ENCODE results near the gene CBFB. TPM values are rescaled to one million over a fixed set of nuclear protein-coding genes. Genes with fewer than 3 reads are reported as not detected.
"Not testable (repeated sequence)": the region's sequence is repeated elsewhere in the genome, so short reads cannot be mapped to it uniquely, and the experiment has no call there.

CBFB gene
- 156 and 159 TPM in 2 replicates for total RNA-seq

DNA sequence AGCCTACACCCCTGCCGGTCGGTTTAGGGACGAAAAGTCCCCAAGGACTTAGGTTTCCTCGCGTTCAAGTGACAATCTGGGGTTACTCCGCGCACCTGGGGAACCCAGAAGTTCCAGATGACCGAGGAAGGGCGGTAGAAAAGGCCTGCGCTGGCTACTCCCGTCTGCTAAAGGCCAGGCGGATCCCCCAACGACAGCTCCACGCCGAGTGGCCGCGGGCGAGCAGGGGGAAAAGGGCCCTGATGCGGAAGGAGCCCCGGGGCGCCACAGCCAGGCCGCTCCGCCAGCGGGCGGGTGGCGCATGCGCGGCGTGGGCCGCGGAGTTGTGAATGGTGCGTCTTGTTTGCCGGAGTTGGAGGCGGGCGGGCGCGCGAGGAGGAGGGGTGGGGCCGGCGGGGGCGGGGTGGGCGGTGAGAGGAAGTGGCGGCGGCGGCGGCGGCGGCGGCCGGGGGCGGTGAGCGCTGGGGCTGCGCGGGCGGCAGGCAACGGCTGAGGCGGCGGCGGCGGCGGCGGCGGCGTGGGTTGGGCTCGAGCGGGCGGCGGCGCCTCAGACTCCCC, at the start of gene CBFB:
Gene CBFB (plus strand): TSS at position 454 of the 558 bp plus-strand sequence. CDS start 259 bp downstream, outside the sequence.
- Mint-ChIP-seq H3K36me3 (ENCODE audit: low read depth) (peaks cover 39% of the 10 kb centered on the region), H3K4me3 (ENCODE audit: low read depth) (peak within 1 kb of the TSS; percentile 92), H3K9me3 (no peaks in the 10 kb centered on the region), H3K27me3 (ENCODE audit: low read depth) (no peaks in the 10 kb centered on the region), H3K4me1 (ENCODE audit: low read depth) (peaks cover 46% of the 10 kb centered on the region), H3K27ac (peak within 1 kb of the TSS; percentile 92)
- peak; percentile 95 for DNase-seq (ENCODE audit: low spot score)
- intact Hi-C loops (cut with micrococcal nuclease) = loop anchor here (1.0 kb wide), 2 partner anchors 27 to 44 kb away; no protein-coding TSS in a partner anchor

DNA sequence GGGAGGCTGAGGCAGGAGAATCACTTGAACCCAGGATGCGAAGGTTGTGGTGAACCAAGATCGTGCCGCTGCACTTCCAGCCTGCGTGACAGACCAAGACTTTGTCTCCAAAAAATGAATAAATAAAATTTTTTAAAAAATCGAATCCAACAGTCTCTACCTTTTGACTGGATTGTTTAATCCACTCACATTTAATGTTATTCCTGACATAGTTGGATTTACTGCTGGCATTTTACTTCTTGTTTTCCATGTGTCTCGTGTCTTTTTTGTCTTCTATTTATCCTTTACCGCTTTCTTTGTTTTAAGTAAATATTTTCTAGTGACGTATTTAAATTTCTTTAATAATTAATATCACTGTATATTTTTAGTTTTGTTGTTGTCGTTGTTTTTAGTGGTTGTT, 45.9 kb upstream of the CBFB start:
- Mint-ChIP-seq H3K36me3 (ENCODE audit: low read depth) (peaks cover 24% of the 10 kb centered on the region), H3K27me3 (ENCODE audit: low read depth) (no peaks in the 10 kb centered on the region), H3K27ac (peak overlapping the region; percentile 99), H3K9me3 (no peaks in the 10 kb centered on the region), H3K4me1 (ENCODE audit: low read depth) (peaks cover 62% of the 10 kb centered on the region), H3K4me3 (ENCODE audit: low read depth) (no peak overlapping the region)
- intact Hi-C loops (cut with micrococcal nuclease) = loop anchor here (5.0 to 10.0 kb wide), 2 partner anchors 262 to 329 kb away; partner anchors contain the start of genes FHOD1 and SLC9A5
- no peak for DNase-seq (ENCODE audit: low spot score)

DNA sequence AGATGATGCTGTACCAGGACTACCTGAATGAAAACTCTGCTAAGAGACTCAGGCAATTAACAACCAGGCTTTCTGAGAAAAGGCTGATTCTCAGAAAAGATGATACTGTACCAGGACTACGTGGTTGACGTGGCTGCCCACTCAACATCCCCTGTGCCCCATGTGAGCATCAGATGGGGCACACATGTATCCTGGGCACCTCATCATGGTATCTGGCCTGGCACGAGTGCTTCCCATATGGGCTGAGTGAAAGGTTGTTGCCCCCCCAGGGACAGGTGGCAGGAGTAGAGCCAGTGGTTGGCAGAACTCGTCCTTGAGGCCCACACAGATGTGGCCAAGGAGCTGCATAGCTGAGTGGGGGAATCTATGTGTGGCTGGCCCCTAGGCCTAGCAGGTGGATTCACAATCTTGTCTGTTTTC, 44.0 kb upstream of the CBFB start:
- intact Hi-C loops (cut with micrococcal nuclease) = loop anchor here (1.0 to 10.0 kb wide), 7 partner anchors 16 to 327 kb away; partner anchors contain the start of genes CBFB, FBXL8, FHOD1 and SLC9A5
- peak; percentile 38 for DNase-seq (ENCODE audit: low spot score)
- Mint-ChIP-seq H3K4me1 (ENCODE audit: low read depth) (peaks cover 56% of the 10 kb centered on the region), H3K27me3 (ENCODE audit: low read depth) (no peaks in the 10 kb centered on the region), H3K27ac (peak overlapping the region; percentile 99), H3K36me3 (ENCODE audit: low read depth) (peaks cover 24% of the 10 kb centered on the region), H3K4me3 (ENCODE audit: low read depth) (no peak overlapping the region), H3K9me3 (no peaks in the 10 kb centered on the region)

DNA sequence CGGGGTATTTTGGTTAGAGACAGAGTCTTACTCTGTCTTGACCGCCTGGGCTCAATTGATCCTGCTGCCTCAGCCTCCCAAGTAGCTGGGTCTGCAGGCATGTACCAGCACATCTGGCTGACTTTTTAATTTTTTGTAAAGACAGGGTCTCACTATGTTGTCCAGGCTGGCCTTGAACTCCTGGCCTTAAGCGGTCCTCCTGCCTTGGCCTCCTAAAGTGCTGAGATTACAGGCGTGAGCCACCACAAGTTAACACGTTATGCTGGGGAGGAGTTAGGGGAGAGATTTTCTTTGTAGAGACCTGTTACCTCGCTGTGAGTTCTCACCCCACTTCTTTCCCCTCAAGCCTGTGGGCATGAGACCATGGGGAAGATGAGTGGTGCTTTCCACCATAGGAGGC, 42.4 kb upstream of the CBFB start:
- Mint-ChIP-seq H3K36me3 (ENCODE audit: low read depth) (peaks cover 21% of the 10 kb centered on the region), H3K27me3 (ENCODE audit: low read depth) (no peaks in the 10 kb centered on the region), H3K4me1 (ENCODE audit: low read depth) (peaks cover 48% of the 10 kb centered on the region), H3K4me3 (ENCODE audit: low read depth) (peak overlapping the region; percentile 63), H3K9me3 (no peaks in the 10 kb centered on the region), H3K27ac (peak overlapping the region; percentile 87)
- intact Hi-C loops (cut with micrococcal nuclease) = loop anchor here (10.0 kb wide), 1 partner anchor 258 kb away; the partner anchor contains the start of genes FHOD1 and SLC9A5
- no peak for DNase-seq (ENCODE audit: low spot score)

DNA sequence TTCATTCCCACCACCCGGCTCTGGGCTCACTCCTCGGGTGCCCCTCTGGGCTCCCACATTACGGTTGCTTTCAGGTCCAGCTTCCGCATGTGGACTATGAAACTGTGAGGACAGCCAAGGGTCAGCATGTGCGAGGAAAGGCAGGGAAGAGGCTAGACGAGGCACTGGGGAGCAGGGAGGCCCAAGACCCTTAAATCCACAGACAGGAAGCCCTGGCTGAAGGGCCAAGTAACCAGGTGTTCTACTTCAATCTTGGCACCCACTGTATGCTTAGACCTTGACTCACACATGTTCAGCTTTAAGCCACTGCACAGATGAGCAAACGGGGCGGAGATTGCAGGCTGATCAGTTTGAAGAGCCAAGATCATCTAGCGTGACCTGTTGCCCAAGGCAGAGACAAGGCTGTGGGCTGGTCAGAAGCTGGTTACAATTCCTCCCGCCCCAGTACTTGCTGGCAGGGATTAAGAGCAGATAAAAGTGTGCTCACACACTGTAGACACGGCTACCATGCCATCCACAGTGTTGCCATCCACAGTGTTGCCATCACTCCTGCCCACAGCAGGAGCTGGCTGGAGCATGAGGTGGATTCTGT, 40.7 kb upstream of the CBFB start, which contains the start of gene CES4A:
Gene CES4A (plus strand): TSS at position 393 of the 592 bp plus-strand sequence. CDS start 184 bp downstream, at position 577.
- Mint-ChIP-seq H3K27ac (peak within 1 kb of the TSS; percentile 88), H3K4me3 (ENCODE audit: low read depth) (peak within 1 kb of the TSS; percentile 61), H3K9me3 (no peaks in the 10 kb centered on the region), H3K27me3 (ENCODE audit: low read depth) (no peaks in the 10 kb centered on the region), H3K36me3 (ENCODE audit: low read depth) (peaks cover 15% of the 10 kb centered on the region), H3K4me1 (ENCODE audit: low read depth) (peaks cover 40% of the 10 kb centered on the region)
- intact Hi-C loops (cut with micrococcal nuclease) = loop anchor here (10.0 kb wide), 1 partner anchor 257 kb away; the partner anchor contains the start of genes FHOD1 and SLC9A5
- no peak for DNase-seq (ENCODE audit: low spot score)

DNA sequence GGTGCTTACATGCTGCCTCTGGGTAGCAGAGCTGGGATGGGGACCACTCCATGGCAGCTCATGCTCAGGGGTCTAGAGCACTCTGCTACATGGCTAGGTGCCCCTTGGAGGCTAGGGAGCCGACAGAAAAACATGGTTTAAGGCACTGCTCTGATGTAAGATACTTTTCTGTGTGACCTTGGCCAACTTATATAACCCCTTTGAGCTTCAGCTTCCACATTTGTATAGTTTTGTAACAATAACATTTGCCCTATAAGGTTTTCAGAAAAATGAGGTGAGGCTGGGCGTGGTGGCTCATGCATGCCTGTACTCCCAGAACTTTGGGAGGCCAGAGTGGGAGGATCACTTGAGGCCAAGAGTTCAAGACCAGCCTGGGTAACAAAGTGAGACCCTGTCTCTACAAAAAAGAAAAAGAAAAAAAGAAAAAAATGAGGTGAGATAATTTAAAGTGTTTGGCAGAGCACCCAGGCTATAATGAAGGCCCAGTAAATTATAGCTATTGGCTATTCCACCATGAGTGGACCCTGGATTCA, 37.3 kb upstream of the CBFB start:
- H3K36me3 Mint-ChIP-seq (ENCODE audit: low read depth) = peaks cover 3% of the 10 kb centered on the region
- intact Hi-C loops (cut with micrococcal nuclease) = no loop called here
- no peak overlapping the region for H3K4me3 Mint-ChIP-seq (ENCODE audit: low read depth)
- H3K27ac Mint-ChIP-seq = no peak overlapping the region
- no peaks in the 10 kb centered on the region for H3K27me3 Mint-ChIP-seq (ENCODE audit: low read depth)
- DNase-seq (ENCODE audit: low spot score) = no peak
- no peaks in the 10 kb centered on the region for H3K9me3 Mint-ChIP-seq
- H3K4me1 Mint-ChIP-seq (ENCODE audit: low read depth) = peaks cover 16% of the 10 kb centered on the region

DNA sequence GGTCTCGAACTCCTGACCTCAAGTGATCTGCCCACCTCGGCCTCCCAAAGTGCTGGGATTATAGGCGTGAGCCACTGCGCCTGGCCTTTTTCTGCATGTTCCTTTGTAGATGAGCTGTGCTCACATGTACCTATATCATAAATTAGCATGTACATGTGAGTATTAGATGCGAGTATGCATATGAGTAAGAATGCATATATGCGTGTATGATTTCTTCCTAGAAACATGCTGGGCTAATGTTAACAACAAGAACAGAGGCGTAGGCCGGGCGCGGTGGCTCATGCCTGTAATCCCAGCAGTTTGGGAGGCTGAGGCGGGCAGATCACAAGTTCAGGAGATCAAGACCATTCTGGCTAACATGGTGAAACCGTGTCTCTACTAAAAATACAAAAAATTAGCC, 35.4 kb upstream of the CBFB start:
- H3K36me3 Mint-ChIP-seq (ENCODE audit: low read depth); intact Hi-C loops (cut with micrococcal nuclease); H3K4me3 Mint-ChIP-seq (ENCODE audit: low read depth); DNase-seq (ENCODE audit: low spot score); H3K27me3 Mint-ChIP-seq (ENCODE audit: low read depth); H3K27ac Mint-ChIP-seq; H3K9me3 Mint-ChIP-seq; H3K4me1 Mint-ChIP-seq (ENCODE audit: low read depth): not testable (repeated sequence)

DNA sequence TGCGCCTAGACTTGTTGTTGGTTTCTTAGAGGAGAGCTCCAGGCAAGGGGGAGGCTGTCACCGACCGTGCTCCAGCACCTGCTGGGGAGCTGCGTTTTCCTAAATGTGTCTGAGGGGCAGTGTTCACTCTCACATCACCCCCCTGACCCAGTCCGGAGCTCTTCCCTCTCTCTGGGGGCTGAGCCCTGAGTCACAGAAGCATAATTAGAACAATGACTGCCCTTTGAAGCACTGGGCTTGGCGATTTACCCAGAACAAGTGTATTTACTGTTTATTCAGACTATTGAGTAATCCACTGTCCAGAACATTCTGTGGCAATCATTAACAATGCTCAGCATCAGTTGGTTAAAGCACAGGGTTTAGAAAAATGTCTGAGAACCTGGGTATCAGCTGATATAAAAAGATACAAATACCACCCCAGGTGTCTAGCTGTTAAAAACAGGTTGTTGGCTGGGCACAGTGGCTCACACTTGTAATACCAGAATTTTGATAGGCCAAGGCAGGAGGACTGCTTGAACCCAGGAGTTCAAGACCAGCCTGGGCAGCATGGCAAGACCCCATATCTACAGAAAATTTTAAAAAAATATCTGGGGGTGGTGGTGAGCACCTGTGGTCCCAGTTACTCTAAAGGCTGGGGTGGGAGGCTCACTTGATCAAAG, 32.5 kb upstream of the CBFB start:
- Mint-ChIP-seq H3K4me3 (ENCODE audit: low read depth) (no peak overlapping the region), H3K9me3 (no peaks in the 10 kb centered on the region), H3K36me3 (ENCODE audit: low read depth) (peaks cover under 1% of the 10 kb centered on the region), H3K27me3 (ENCODE audit: low read depth) (no peaks in the 10 kb centered on the region), H3K27ac (no peak overlapping the region), H3K4me1 (ENCODE audit: low read depth) (peaks cover 16% of the 10 kb centered on the region)
- intact Hi-C loops (cut with micrococcal nuclease) = no loop called here
- DNase-seq (ENCODE audit: low spot score) = no peak

DNA sequence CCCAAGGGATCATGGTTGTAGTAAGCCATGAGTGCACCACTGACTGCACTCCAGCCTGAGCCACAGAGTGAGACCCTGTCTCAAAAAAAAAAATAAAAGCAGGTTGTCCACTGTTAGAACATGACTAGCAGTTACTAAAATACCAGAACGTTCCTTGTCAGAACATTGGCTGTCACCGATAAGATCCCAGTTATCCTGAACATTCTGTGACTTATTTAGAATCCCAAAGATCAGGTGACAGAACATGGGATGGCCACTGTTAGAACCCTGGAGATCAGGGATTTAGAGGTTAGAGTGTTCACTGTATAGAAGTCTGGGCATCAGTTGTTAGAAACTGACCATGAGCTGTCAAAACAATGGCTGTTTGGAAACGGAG, 32.0 kb upstream of the CBFB start:
- intact Hi-C loops (cut with micrococcal nuclease) = no loop called here
- peaks cover 19% of the 10 kb centered on the region for H3K4me1 Mint-ChIP-seq (ENCODE audit: low read depth)
- DNase-seq (ENCODE audit: low spot score) = no peak
- peaks cover 5% of the 10 kb centered on the region for H3K36me3 Mint-ChIP-seq (ENCODE audit: low read depth)
- H3K27ac Mint-ChIP-seq = no peak overlapping the region
- H3K4me3 Mint-ChIP-seq (ENCODE audit: low read depth) = no peak overlapping the region
- H3K27me3 Mint-ChIP-seq (ENCODE audit: low read depth) = no peaks in the 10 kb centered on the region
- H3K9me3 Mint-ChIP-seq = no peaks in the 10 kb centered on the region

DNA sequence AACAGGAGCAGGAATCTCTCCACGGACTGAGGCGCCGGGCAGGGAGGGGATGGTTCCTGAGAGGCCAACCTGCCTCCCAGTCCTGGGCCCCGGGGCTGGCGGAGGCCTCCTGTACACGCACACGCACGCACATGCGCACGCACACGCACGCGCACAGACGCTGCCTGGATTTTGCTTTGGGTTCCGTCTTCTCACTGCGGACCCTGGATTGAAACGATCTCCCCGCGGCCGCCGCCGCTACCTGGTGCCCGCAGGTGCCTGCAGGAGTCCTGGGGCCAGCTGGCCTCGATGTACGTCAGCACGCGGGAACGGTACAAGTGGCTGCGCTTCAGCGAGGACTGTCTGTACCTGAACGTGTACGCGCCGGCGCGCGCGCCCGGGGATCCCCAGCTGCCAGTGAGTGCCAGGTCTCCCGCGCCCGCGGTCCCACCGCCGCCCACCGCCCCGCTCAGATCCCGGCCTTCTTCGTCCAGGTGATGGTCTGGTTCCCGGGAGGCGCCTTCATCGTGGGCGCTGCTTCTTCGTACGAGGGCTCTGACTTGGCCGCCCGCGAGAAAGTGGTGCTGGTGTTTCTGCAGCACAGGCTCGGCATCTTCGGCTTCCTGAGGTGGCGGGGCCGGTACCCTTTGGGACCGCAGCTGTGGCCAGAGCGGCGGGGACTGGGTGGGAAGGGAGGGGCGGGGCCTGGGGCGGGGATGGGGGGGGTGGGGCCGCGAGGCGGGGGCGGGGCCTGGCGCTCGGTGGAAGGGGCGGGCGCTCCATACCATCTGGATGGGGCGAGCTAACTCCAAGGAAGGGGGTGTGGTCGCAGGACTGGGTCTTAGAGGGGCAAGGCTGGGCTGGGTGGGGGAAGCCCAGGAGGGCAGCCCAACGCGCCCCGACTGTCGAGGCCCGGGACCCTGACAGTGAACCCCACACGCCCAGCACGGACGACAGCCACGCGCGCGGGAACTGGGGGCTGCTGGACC, 28.3 kb upstream of the CBFB start:
- Mint-ChIP-seq H3K4me1 (ENCODE audit: low read depth) (peaks cover 29% of the 10 kb centered on the region), H3K9me3 (no peaks in the 10 kb centered on the region), H3K36me3 (ENCODE audit: low read depth) (peaks cover 20% of the 10 kb centered on the region), H3K27ac (peak overlapping the region; percentile 84), H3K27me3 (ENCODE audit: low read depth) (no peaks in the 10 kb centered on the region), H3K4me3 (ENCODE audit: low read depth) (peak overlapping the region; percentile 83)
- peak; percentile 52 for DNase-seq (ENCODE audit: low spot score)
- intact Hi-C loops (cut with micrococcal nuclease) = loop anchor here (2.0 kb wide), 1 partner anchor 16 kb away; no protein-coding TSS in a partner anchor

DNA sequence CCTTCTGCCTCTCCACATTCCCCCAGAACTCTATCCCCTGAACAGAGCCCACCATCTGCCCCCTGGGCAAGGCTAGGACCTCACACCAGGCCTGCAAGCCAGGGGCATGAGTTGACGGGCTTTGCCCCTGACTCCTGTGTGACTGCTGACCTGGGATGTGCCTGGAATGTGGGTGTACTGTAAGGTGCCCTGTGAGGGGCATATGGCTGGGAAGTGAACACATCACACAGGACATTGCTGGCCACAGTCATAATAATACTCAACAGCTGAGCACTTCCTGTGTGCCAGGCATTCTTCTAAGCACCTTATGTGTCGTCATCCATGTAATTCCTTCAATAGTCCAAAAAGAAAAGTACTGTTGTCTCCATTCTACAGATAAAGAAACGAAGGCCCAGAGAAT, 27.2 kb upstream of the CBFB start:
- no peak for DNase-seq (ENCODE audit: low spot score)
- Mint-ChIP-seq H3K27me3 (ENCODE audit: low read depth) (no peaks in the 10 kb centered on the region), H3K4me1 (ENCODE audit: low read depth) (peaks cover 29% of the 10 kb centered on the region), H3K27ac (no peak overlapping the region), H3K4me3 (ENCODE audit: low read depth) (peak overlapping the region; percentile 19), H3K36me3 (ENCODE audit: low read depth) (peaks cover 24% of the 10 kb centered on the region), H3K9me3 (no peaks in the 10 kb centered on the region)
- intact Hi-C loops (cut with micrococcal nuclease) = loop anchor here (2.0 kb wide), 1 partner anchor 17 kb away; no protein-coding TSS in a partner anchor
